Testis (tissue), 3 donors: ENCODE measurements around the gene KCNN3. TPM values are rescaled to one million over a fixed set of nuclear protein-coding genes. Genes with fewer than 3 reads are reported as not detected.
A peak's percentile ranks its signal among the peaks of the same experiment; 100 is the strongest.

Experiments
- DNase-seq: peaks from one replicate; pipeline ENCODE4 v3.0.0-alpha.2; 2019
- H3K27ac ChIP-seq, 2 donors: fragments of 200-600 bp; sonication (generic); one replicate each; pipeline ENCODE4 v1.5.1; 2019
- H3K27me3 ChIP-seq: fragments of 200-600 bp; sonication (generic); one replicate; pipeline ENCODE4 v1.5.1; 2019
- H3K36me3 ChIP-seq: fragments of 200-600 bp; sonication (generic); one replicate; pipeline ENCODE4 v1.5.1; 2017; ENCODE audit warnings: low read depth; ENCODE audit errors: missing control alignments
- H3K4me1 ChIP-seq: fragments of 200-600 bp; sonication (generic); one replicate; pipeline ENCODE4 v1.5.1; 2019
- H3K4me3 ChIP-seq, 2 donors: fragments of 200-600 bp; sonication (generic); one replicate each; pipeline ENCODE4 v1.5.1; 2017 to 2019
- H3K9me3 ChIP-seq: fragments of 200-600 bp; sonication (generic); one replicate; pipeline ENCODE4 v1.5.1; 2017
- POLR2A ChIP-seq: fragments of 450-650 bp; IDR thresholded peaks from one replicate; pipeline ENCODE4 v1.6.1; 2017; ENCODE audit warnings: antibody characterized with exemption, mild to moderate bottlenecking, moderate library complexity
- WGBS, 2 donors: methylation state at CpG; one replicate each; pipeline ENCODE4 v1.1.5; 2018; 5-methylcytosine and 5-hydroxymethylcytosine counted together
- intact Hi-C: fragments of 100-400 bp; cut with DNase I; formaldehyde crosslinking; loops from one replicate; pipeline ENCODE4 v1.15.1; 2023; ENCODE audit warnings: low total_unique reads
- polyA plus RNA-seq: library from polyadenylated mRNA; stranded (reverse); fragments of 350-450 nt; fragmentation: Illumina TruSeq; extraction: RNeasy Lipid Tissue Mini Kit (QIAGEN cat#74804); gene quantifications from one replicate; pipeline ENCODE4 v1.2.3, GENCODE V29; 2014; ENCODE audit warnings: low read depth, low replicate concordance; ENCODE audit not compliant: insufficient read depth
- total RNA-seq, 2 donors: library from RNA; depleted of rRNA; stranded (reverse); fragments of >200 nt; gene quantifications; one replicate each; pipeline ENCODE4 v1.2.3, GENCODE V29; 2016
- TF ChIP-seq, protein P1 (sequence below), 3 experiments: fragments of 450-650 bp in 2 of 3; fragments of 200-600 bp in 1 of 3; sonication (generic) in 1 of 3; IDR thresholded peaks; one replicate each; pipeline ENCODE4 v1.5.1; 2016 to 2019; ENCODE audit warnings: antibody characterized with exemption in 3 of 3, mild to moderate bottlenecking in 2 of 3, moderate library complexity in 1 of 3

KCNN3 gene
- total and polyA plus RNA-seq, 3 donors from 2014 or later = 0.24 to 0.78 (median 0.56) TPM

DNA sequence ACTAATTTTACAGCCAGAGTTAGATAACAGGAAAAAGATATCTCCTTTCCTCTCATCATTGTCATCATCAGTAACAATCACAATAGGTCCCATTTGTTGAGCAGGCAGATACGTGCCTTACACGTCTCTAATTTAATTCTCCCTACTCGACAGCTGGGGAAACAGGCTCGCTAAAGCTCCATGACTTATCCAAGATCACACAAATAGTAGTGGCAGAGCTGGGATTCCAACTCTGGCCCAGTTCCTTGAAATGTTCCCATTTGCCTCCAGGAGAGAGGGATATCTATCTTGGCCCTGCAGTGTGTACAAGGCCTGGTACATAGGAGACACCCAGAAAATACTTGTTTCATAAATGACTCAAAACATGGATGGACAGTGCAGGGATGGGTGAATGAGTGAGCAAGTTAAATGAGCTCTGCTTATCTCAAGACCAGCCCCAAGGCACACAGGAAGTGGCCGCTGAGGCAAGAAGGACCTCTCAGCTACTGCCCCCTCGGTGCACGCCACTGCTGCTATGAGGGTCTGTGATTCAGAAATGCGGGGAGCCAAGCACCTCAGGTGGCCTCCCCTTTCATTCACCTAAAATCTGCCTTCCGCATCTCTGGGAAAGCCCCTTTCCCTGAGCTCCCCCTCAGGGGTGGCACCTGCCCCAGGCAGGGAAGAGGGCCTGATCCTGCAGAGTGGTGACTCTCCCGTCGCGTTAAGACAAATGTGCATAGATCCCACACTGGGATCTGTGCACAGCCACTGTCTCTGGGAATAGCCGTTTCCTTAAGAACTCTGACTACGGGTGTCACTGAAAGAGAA is 3.6 kb downstream of the KCNN3 start:
- H3K4me3 ChIP-seq = no peak overlapping the region
- peaks cover 11% of the 10 kb centered on the region for H3K4me1 ChIP-seq
- no peak overlapping the region for H3K27ac ChIP-seq
- H3K9me3 ChIP-seq = no peaks in the 10 kb centered on the region
- WGBS, 2 donors = 81 to 84% methylated on average over 12 to 14 of the region's 14 CpGs
- no peak for DNase-seq
- intact Hi-C loops = no loop called here
- no peaks in the 10 kb centered on the region for H3K36me3 ChIP-seq
- TF ChIP-seq POLR2A = no peak
- TF ChIP-seq, protein P1, sequence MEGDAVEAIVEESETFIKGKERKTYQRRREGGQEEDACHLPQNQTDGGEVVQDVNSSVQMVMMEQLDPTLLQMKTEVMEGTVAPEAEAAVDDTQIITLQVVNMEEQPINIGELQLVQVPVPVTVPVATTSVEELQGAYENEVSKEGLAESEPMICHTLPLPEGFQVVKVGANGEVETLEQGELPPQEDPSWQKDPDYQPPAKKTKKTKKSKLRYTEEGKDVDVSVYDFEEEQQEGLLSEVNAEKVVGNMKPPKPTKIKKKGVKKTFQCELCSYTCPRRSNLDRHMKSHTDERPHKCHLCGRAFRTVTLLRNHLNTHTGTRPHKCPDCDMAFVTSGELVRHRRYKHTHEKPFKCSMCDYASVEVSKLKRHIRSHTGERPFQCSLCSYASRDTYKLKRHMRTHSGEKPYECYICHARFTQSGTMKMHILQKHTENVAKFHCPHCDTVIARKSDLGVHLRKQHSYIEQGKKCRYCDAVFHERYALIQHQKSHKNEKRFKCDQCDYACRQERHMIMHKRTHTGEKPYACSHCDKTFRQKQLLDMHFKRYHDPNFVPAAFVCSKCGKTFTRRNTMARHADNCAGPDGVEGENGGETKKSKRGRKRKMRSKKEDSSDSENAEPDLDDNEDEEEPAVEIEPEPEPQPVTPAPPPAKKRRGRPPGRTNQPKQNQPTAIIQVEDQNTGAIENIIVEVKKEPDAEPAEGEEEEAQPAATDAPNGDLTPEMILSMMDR (IDR thresholded peaks at IDR 0.05) = no peak
- no peaks in the 10 kb centered on the region for H3K27me3 ChIP-seq

- TF ChIP-seq POLR2A = no peak
- TF ChIP-seq, protein P1 (IDR thresholded peaks at IDR 0.05) = no peak
- intact Hi-C loops = no loop called here
- DNase-seq = no peak
- WGBS, 2 donors = 89 to 91% methylated on average over 5 of the region's 5 CpGs
- Histone ChIP-seq H3K27ac (no peak overlapping the region), H3K36me3 (no peaks in the 10 kb centered on the region), H3K9me3 (no peaks in the 10 kb centered on the region), H3K27me3 (no peaks in the 10 kb centered on the region), H3K4me1 (peaks cover 11% of the 10 kb centered on the region), H3K4me3 (no peak overlapping the region)
Observed at GRCh38 chr1:154865442-154866256, 4.4 kb downstream of the KCNN3 start.

DNA sequence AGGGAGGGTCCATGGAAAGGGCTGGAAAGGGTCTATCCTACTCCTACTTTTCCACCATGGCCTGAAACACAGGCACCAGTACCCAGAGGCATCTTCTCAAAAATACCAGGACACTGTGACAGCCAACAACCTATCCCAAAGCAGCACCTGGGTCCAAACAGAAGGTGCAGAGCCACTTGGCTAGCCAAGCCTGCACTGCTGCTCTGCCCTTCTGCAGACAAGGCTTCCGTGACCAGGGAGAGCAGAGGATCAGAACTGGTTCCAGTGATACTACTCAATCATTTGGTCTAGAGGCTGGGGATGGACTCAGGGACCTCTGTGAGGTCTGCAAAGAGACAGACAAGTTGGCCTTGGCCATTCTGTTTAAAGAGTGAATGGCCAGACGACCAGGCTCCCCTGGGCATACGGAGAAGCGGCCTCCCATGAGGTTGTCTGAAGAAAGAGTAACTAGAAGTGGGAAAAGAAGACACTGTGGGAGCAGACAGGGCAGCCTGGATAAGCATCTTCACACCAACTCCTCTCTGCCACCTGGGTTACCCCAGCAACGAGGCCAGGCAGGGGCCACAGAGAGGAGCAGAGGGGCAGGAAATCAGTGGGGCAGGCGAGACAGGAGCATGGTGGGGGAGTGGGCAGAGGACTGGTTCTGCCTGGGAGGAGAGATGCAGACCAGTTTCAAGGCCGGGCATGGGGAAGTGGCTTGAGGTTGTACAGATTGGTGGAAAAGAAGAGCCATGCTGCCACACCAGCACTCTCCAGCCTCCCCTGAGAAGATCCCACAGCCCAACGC is 5.7 kb downstream of the KCNN3 start:
- WGBS, 2 donors = 86 to 94% methylated on average over 8 of the region's 8 CpGs
- Histone ChIP-seq H3K27me3 (no peaks in the 10 kb centered on the region), H3K9me3 (no peaks in the 10 kb centered on the region), H3K4me3 (no peak overlapping the region), H3K36me3 (no peaks in the 10 kb centered on the region), H3K27ac (no peak overlapping the region), H3K4me1 (peaks cover 3% of the 10 kb centered on the region)
- intact Hi-C loops = no loop called here
- no peak for DNase-seq
- TF ChIP-seq, protein P1 (IDR thresholded peaks at IDR 0.05) = no peak
- TF ChIP-seq POLR2A = no peak

DNA sequence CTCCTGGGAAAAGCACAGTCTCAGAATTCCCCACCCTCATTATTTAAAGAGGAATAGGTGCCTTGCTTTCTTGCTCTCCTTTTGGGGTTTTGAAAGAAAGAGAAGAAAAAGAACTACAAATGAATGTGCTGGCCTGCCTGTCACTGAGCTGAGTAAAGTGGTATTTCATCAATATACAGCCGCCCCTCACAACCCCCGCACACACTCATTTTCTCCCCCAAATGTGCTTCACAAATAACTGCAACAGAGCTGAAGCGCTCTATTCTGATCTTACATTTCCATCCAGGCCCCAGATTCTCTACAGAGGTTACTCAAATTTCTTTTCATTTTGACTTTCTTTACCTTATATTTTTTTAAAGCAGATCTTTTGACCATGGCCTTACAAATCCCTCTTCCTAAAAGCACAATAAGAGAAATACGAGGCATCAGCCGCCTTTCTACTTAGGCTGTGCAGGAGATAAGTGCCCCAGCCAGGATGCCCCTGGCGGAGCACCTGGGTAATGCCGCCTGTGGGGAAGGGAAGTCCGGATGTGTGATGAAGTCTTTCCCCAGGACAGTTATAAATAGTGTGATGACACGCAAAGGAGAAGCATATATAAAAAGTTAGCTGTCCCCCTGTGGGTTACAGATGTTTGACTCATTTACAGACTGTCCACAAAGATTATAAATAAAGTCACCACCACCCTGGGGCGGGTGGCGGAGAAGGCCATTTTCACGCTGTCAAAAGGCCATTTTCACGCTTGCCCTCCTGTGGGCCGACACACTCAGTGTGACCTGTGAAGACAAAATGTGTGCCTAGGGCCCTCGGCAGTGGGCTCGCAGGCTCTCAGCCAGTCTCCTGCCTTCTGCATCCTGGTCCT is 6.5 kb downstream of the KCNN3 start:
- intact Hi-C loops = no loop called here
- DNase-seq = no peak
- Histone ChIP-seq H3K4me1 (peaks cover 3% of the 10 kb centered on the region), H3K27me3 (no peaks in the 10 kb centered on the region), H3K9me3 (no peaks in the 10 kb centered on the region), H3K36me3 (no peaks in the 10 kb centered on the region), H3K27ac (no peak overlapping the region), H3K4me3 (no peak overlapping the region)
- no peak for TF ChIP-seq POLR2A
- TF ChIP-seq, protein P1 (IDR thresholded peaks at IDR 0.05) = peak in 2 of 3 experiments; percentile 7 to 34
- WGBS, 2 donors = 89 to 91% methylated on average over 16 of the region's 16 CpGs
